GM12874 (cell line): ENCODE data around the gene LYPD4.

Source experiments
- CTCF ChIP-seq: IDR thresholded peaks from 2 replicates; pipeline ENCODE4 v1.5.1; 2011; ENCODE audit warnings: low read depth, mild to moderate bottlenecking, control low read depth, low read length, moderate library complexity; ENCODE audit not compliant: insufficient read depth

Gene LYPD4

GRCh38 chr19:41853344-41853743, 8.9 kb upstream of the LYPD4 start:
- no peak for TF ChIP-seq CTCF

- no peak for TF ChIP-seq CTCF
Observed at GRCh38 chr19:41851456-41851855, 7.0 kb upstream of the LYPD4 start.

- no peak for TF ChIP-seq CTCF
Observed at GRCh38 chr19:41850381-41850780, 5.9 kb upstream of the LYPD4 start.

- no peak for TF ChIP-seq CTCF
Observed at GRCh38 chr19:41849067-41849466, 4.6 kb upstream of the LYPD4 start.

GRCh38 chr19:41848666-41849065, 4.2 kb upstream of the LYPD4 start:
- no peak for TF ChIP-seq CTCF

GRCh38 chr19:41847351-41848105, 3.0 kb upstream of the LYPD4 start:
- no peak for TF ChIP-seq CTCF

GRCh38 chr19:41845051-41845590, 638 bp upstream of the LYPD4 start:
- no peak for TF ChIP-seq CTCF
